Endodermal cell (in vitro differentiated cells): ENCODE data around the gene GAREM2. TPM values are rescaled to one million over a fixed set of nuclear protein-coding genes. Genes with fewer than 3 reads are reported as not detected.

ENCODE experiments used
- DNase-seq: peaks from one replicate; pipeline ENCODE4 v3.0.0-alpha.2; 2017
- H3K27ac ChIP-seq: 2 replicates; pipeline ENCODE4 v1.5.1; 2013; ENCODE audit warnings: mild to moderate bottlenecking, low read depth, low read length, moderate library complexity
- H3K27me3 ChIP-seq: 2 replicates; pipeline ENCODE4 v1.6.1; 2013; ENCODE audit warnings: mild to moderate bottlenecking, low read length, moderate library complexity; ENCODE audit not compliant: insufficient read depth, control insufficient read depth, poor library complexity, severe bottlenecking
- H3K36me3 ChIP-seq: 2 replicates; pipeline ENCODE4 v1.7.0; 2013; ENCODE audit warnings: mild to moderate bottlenecking, low read length, moderate library complexity; ENCODE audit not compliant: control insufficient read depth, insufficient read depth
- H3K4me1 ChIP-seq: one replicate; pipeline ENCODE4 v1.7.0; 2013; ENCODE audit warnings: low read length; ENCODE audit not compliant: control insufficient read depth, insufficient read depth
- H3K4me3 ChIP-seq: 2 replicates; pipeline ENCODE4 v1.5.1; 2013; ENCODE audit warnings: mild to moderate bottlenecking, low read length, moderate library complexity
- H3K9ac ChIP-seq: 2 replicates; pipeline ENCODE4 v1.6.1; 2013; ENCODE audit warnings: mild to moderate bottlenecking, low read length, moderate library complexity; ENCODE audit not compliant: poor library complexity, severe bottlenecking; ENCODE audit errors: extremely low read depth
- H3K9me3 ChIP-seq: 2 replicates; pipeline ENCODE4 v1.6.1; 2013; ENCODE audit warnings: mild to moderate bottlenecking, low read length, moderate library complexity; ENCODE audit not compliant: control insufficient read depth
- H3K27ac Mint-ChIP-seq: 2 replicates; pipeline ENCODE4 v1.8.0; 2020; ENCODE audit warnings: mixed read lengths
- H3K27me3 Mint-ChIP-seq: 2 replicates; pipeline ENCODE4 v1.8.0; 2021; ENCODE audit warnings: mild to moderate bottlenecking, mixed read lengths; ENCODE audit not compliant: insufficient read depth
- H3K36me3 Mint-ChIP-seq: 2 replicates; pipeline ENCODE4 v1.8.0; 2020; ENCODE audit warnings: low read depth, mixed read lengths
- H3K4me1 Mint-ChIP-seq: 2 replicates; pipeline ENCODE4 v1.8.0; 2020; ENCODE audit warnings: mixed read lengths
- H3K4me3 Mint-ChIP-seq: 2 replicates; pipeline ENCODE4 v1.8.0; 2020; ENCODE audit warnings: mild to moderate bottlenecking, moderate library complexity, mixed read lengths
- H3K9me3 Mint-ChIP-seq: 2 replicates; pipeline ENCODE4 v1.8.0; 2020; ENCODE audit warnings: mild to moderate bottlenecking, mixed read lengths
- WGBS, 2 experiments: methylation state at CpG; one replicate each; pipeline versions ENCODE4 v1.1.5 to v1.1.7; 2013; ENCODE audit warnings: missing lambda C conversion rate in 2 of 2, mixed read lengths in 1 of 2; ENCODE audit not compliant: insufficient coverage in 1 of 2, insufficient read length in 1 of 2; 5-methylcytosine and 5-hydroxymethylcytosine counted together
- total RNA-seq, 2 donors: library from RNA; stranded (reverse); fragmentation: NEBNext Ultra II Directional in 1 of 2; extraction: Animal tissue kit (Norgen Biotek cat#: 25700) in 1 of 2; gene quantifications; 2 replicates in 1 of 2; 3 replicates in 1 of 2; pipeline ENCODE4 v1.2.1, GENCODE V29; 2021
- TF ChIP-seq, protein P1 (sequence below): fragments of 200-600 bp; sonication (generic); conservative IDR thresholded peaks from 2 replicates; pipeline ENCODE4 v1.5.0; 2021; ENCODE audit warnings: antibody characterized with exemption, mild to moderate bottlenecking

The GAREM2 gene
- total RNA-seq, 2 donors from 2014 or later: 6.0 to 8.1 TPM

DNA sequence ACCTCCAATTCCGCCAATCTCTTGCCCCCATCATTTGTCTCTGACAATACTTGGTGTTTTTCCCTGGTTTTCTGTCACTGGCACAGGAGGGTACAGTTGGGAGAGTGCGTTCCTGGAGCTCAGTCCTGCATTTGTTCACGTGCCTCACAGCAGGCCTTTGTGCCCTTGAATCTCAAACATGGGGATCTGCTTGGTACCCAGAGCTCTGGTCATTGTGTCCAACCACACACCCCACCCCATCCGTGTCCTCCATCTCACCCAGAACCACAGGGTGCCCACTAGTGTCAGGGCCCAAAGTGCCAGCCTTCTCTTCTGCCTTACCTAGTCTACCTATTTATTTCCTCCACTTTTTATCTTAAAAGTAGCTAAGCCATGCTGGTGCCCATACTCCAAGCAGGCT is 16.2 kb downstream of the GAREM2 start:
- Histone ChIP-seq H3K27ac (no peak overlapping the region), H3K4me3 (no peak overlapping the region), H3K27me3 (peaks cover under 1% of the 10 kb centered on the region), H3K9ac (no peak overlapping the region), H3K9me3 (no peaks in the 10 kb centered on the region), H3K36me3 (peaks cover 48% of the 10 kb centered on the region), H3K4me1 (no peaks in the 10 kb centered on the region)
- no peak for DNase-seq
- H3K4me1 Mint-ChIP-seq: peaks cover 4% of the 10 kb centered on the region
- peaks cover 19% of the 10 kb centered on the region for H3K27me3 Mint-ChIP-seq
- peaks cover 40% of the 10 kb centered on the region for H3K36me3 Mint-ChIP-seq
- WGBS, 2 experiments: 88 to 100% methylated on average over 3 to 4 of the region's 4 CpGs
- H3K9me3 Mint-ChIP-seq: no peaks in the 10 kb centered on the region
- TF ChIP-seq, protein P1, sequence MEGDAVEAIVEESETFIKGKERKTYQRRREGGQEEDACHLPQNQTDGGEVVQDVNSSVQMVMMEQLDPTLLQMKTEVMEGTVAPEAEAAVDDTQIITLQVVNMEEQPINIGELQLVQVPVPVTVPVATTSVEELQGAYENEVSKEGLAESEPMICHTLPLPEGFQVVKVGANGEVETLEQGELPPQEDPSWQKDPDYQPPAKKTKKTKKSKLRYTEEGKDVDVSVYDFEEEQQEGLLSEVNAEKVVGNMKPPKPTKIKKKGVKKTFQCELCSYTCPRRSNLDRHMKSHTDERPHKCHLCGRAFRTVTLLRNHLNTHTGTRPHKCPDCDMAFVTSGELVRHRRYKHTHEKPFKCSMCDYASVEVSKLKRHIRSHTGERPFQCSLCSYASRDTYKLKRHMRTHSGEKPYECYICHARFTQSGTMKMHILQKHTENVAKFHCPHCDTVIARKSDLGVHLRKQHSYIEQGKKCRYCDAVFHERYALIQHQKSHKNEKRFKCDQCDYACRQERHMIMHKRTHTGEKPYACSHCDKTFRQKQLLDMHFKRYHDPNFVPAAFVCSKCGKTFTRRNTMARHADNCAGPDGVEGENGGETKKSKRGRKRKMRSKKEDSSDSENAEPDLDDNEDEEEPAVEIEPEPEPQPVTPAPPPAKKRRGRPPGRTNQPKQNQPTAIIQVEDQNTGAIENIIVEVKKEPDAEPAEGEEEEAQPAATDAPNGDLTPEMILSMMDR: no peak
- H3K4me3 Mint-ChIP-seq: no peak overlapping the region
- no peak overlapping the region for H3K27ac Mint-ChIP-seq

- no peak overlapping the region for H3K9ac ChIP-seq
- TF ChIP-seq, protein P1: no peak
- Mint-ChIP-seq H3K27ac (no peak overlapping the region), H3K4me1 (peaks cover 4% of the 10 kb centered on the region), H3K9me3 (no peaks in the 10 kb centered on the region), H3K4me3 (no peak overlapping the region), H3K36me3 (peaks cover 46% of the 10 kb centered on the region), H3K27me3 (peaks cover 18% of the 10 kb centered on the region)
- no peaks in the 10 kb centered on the region for H3K9me3 ChIP-seq
- H3K4me1 ChIP-seq: no peaks in the 10 kb centered on the region
- no peaks in the 10 kb centered on the region for H3K27me3 ChIP-seq
- no peak overlapping the region for H3K27ac ChIP-seq
- DNase-seq: no peak
- 85 to 91% methylated on average over 2 to 4 of the region's 4 CpGs for WGBS, 2 experiments
- H3K4me3 ChIP-seq: no peak overlapping the region
- peaks cover 54% of the 10 kb centered on the region for H3K36me3 ChIP-seq
Measured at GRCh38 chr2:26189751-26190150, 16.9 kb downstream of the GAREM2 start.

- H3K27me3 ChIP-seq: no peaks in the 10 kb centered on the region
- no peaks in the 10 kb centered on the region for H3K4me1 ChIP-seq
- peaks cover 60% of the 10 kb centered on the region for H3K36me3 ChIP-seq
- H3K4me3 ChIP-seq: no peak overlapping the region
- DNase-seq: no peak
- Mint-ChIP-seq H3K36me3 (peaks cover 52% of the 10 kb centered on the region), H3K4me1 (peaks cover 4% of the 10 kb centered on the region), H3K27me3 (peaks cover 15% of the 10 kb centered on the region), H3K27ac (no peak overlapping the region), H3K9me3 (no peaks in the 10 kb centered on the region), H3K4me3 (no peak overlapping the region)
- TF ChIP-seq, protein P1: no peak
- no peaks in the 10 kb centered on the region for H3K9me3 ChIP-seq
- WGBS, 2 experiments: 90 to 92% methylated on average over 4 to 7 of the region's 7 CpGs
- no peak overlapping the region for H3K9ac ChIP-seq
- H3K27ac ChIP-seq: no peak overlapping the region
Measured at GRCh38 chr2:26190369-26190768, 17.5 kb downstream of the GAREM2 start.
